Measurements from ENCODE around the gene RALGAPA1. TPM values are rescaled to one million over a fixed set of nuclear protein-coding genes. Genes with fewer than 3 reads are reported as not detected.

RALGAPA1 gene
- polyA plus RNA-seq, 1 donor from 2014 or later: 73.3 TPM

DNA sequence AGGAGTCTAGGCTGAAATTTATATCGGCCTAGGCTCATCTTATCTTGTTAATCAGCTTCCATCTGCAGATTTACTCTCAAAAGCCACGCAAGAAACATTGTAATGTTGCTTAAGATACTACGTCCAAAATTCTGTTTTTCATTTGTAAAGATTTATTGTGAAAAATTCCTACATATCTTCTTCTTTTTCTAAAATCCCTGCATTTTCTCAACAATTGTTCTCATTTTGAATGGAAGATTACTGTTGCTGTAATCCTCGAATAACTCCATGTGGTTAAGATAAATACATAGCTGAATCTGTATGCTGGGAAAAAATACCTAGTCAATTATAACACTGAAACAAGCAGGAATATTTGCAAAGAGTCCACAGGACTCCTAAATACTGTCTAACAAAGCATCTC, 259.5 kb downstream of the RALGAPA1 start:
- H3K27ac ChIP-seq (ENCODE audit: low read length): no peak overlapping the region
- no peaks in the 10 kb centered on the region for H3K36me3 ChIP-seq (ENCODE audit: insufficient read depth, low read length)
- no peaks in the 10 kb centered on the region for H3F3A ChIP-seq (ENCODE audit: insufficient read depth, low read length, poor library complexity, severe bottlenecking)
- H3K9ac ChIP-seq (ENCODE audit: low read length): no peak overlapping the region
- no peak overlapping the region for H2AFZ ChIP-seq (ENCODE audit: low read depth, low read length)
- no peaks in the 10 kb centered on the region for H4K20me1 ChIP-seq (ENCODE audit: insufficient read depth)
- H3K4me2 ChIP-seq (ENCODE audit: low read length): no peak overlapping the region
- TF ChIP-seq POLR2AphosphoS5 (IDR thresholded peaks at IDR 0.05): no peak
- TF ChIP-seq RAD21 (conservative IDR thresholded peaks at IDR 0.05): no peak
- TF ChIP-seq EP300 (conservative IDR thresholded peaks at IDR 0.05; ENCODE audit: poor library complexity, severe bottlenecking): no peak
- TF ChIP-seq, protein P1, sequence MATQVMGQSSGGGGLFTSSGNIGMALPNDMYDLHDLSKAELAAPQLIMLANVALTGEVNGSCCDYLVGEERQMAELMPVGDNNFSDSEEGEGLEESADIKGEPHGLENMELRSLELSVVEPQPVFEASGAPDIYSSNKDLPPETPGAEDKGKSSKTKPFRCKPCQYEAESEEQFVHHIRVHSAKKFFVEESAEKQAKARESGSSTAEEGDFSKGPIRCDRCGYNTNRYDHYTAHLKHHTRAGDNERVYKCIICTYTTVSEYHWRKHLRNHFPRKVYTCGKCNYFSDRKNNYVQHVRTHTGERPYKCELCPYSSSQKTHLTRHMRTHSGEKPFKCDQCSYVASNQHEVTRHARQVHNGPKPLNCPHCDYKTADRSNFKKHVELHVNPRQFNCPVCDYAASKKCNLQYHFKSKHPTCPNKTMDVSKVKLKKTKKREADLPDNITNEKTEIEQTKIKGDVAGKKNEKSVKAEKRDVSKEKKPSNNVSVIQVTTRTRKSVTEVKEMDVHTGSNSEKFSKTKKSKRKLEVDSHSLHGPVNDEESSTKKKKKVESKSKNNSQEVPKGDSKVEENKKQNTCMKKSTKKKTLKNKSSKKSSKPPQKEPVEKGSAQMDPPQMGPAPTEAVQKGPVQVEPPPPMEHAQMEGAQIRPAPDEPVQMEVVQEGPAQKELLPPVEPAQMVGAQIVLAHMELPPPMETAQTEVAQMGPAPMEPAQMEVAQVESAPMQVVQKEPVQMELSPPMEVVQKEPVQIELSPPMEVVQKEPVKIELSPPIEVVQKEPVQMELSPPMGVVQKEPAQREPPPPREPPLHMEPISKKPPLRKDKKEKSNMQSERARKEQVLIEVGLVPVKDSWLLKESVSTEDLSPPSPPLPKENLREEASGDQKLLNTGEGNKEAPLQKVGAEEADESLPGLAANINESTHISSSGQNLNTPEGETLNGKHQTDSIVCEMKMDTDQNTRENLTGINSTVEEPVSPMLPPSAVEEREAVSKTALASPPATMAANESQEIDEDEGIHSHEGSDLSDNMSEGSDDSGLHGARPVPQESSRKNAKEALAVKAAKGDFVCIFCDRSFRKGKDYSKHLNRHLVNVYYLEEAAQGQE (IDR thresholded peaks at IDR 0.05; ENCODE audit: borderline replicate concordance): no peak
- TF ChIP-seq MXI1 (conservative IDR thresholded peaks at IDR 0.05; ENCODE audit: poor library complexity, severe bottlenecking): no peak
- TF ChIP-seq SMC3 (conservative IDR thresholded peaks at IDR 0.05; ENCODE audit: poor library complexity): no peak
- no peak for TF ChIP-seq EZH2 (IDR thresholded peaks at IDR 0.05; ENCODE audit: borderline replicate concordance, insufficient read depth, low read length, poor library complexity, severe bottlenecking)
- H3K27me3 ChIP-seq (ENCODE audit: insufficient read depth, low read depth, low read length): no peaks in the 10 kb centered on the region
- H3K79me2 ChIP-seq (replicated peaks; ENCODE audit: insufficient read depth, low read length): no peaks in the 10 kb centered on the region
- H3K9me2 ChIP-seq (ENCODE audit: insufficient read depth, low read length): no peaks in the 10 kb centered on the region
- no peaks in the 10 kb centered on the region for H3K9me3 ChIP-seq (ENCODE audit: low read length)
- no peak overlapping the region for H3K4me3 ChIP-seq (ENCODE audit: low read length)

GRCh38 chr14:35543006-35543405, 266.1 kb downstream of the RALGAPA1 start:
- TF ChIP-seq CTCF (IDR thresholded peaks at IDR 0.05; ENCODE audit: poor library complexity, severe bottlenecking): no peak
- TF ChIP-seq POLR2AphosphoS5 (IDR thresholded peaks at IDR 0.05): no peak
- no peak for TF ChIP-seq EZH2 (IDR thresholded peaks at IDR 0.05; ENCODE audit: borderline replicate concordance, insufficient read depth, low read length, poor library complexity, severe bottlenecking)
- no peak for TF ChIP-seq SMC3 (conservative IDR thresholded peaks at IDR 0.05; ENCODE audit: poor library complexity)
- TF ChIP-seq, protein P1 (IDR thresholded peaks at IDR 0.05; ENCODE audit: borderline replicate concordance): no peak
- no peak for TF ChIP-seq EP300 (conservative IDR thresholded peaks at IDR 0.05; ENCODE audit: poor library complexity, severe bottlenecking)
- TF ChIP-seq TAF1 (IDR thresholded peaks at IDR 0.05; ENCODE audit: low read depth): no peak
- no peak for TF ChIP-seq MXI1 (conservative IDR thresholded peaks at IDR 0.05; ENCODE audit: poor library complexity, severe bottlenecking)
- TF ChIP-seq RAD21 (conservative IDR thresholded peaks at IDR 0.05): no peak
- H3K9me2 ChIP-seq (ENCODE audit: insufficient read depth, low read length): no peaks in the 10 kb centered on the region
- no peaks in the 10 kb centered on the region for H3K36me3 ChIP-seq (ENCODE audit: insufficient read depth, low read length)
- no peaks in the 10 kb centered on the region for H4K20me1 ChIP-seq (ENCODE audit: insufficient read depth)
- no peaks in the 10 kb centered on the region for H3K9me3 ChIP-seq (ENCODE audit: low read length)
- no peaks in the 10 kb centered on the region for H3K79me2 ChIP-seq (replicated peaks; ENCODE audit: insufficient read depth, low read length)
- H3K4me2 ChIP-seq (ENCODE audit: low read length): no peak overlapping the region
- H2AFZ ChIP-seq (ENCODE audit: low read depth, low read length): no peak overlapping the region
- no peak overlapping the region for H3K4me3 ChIP-seq (ENCODE audit: low read length)
- H3K27me3 ChIP-seq (ENCODE audit: insufficient read depth, low read depth, low read length): no peaks in the 10 kb centered on the region
- no peaks in the 10 kb centered on the region for H3F3A ChIP-seq (ENCODE audit: insufficient read depth, low read length, poor library complexity, severe bottlenecking)
- H3K27ac ChIP-seq (ENCODE audit: low read length): no peak overlapping the region
- H3K9ac ChIP-seq (ENCODE audit: low read length): no peak overlapping the region

All from neural cell (in vitro differentiated cells).